ENCODE data around the gene LCLAT1. TPM values are rescaled to one million over a fixed set of nuclear protein-coding genes. Genes with fewer than 3 reads are reported as not detected.

The LCLAT1 gene
- polyA plus RNA-seq, 1 of the 3 experiments (the other 2 are of a cell fraction) = 6.9 TPM

GRCh38 chr2:30565851-30566358 lies 118.9 kb downstream of the LCLAT1 start:
- no peaks in the 10 kb centered on the region for H3F3A ChIP-seq (replicated peaks; ENCODE audit: insufficient read depth)
- no peaks in the 10 kb centered on the region for H4K20me1 ChIP-seq (ENCODE audit: insufficient read depth)
- TF ChIP-seq NFIC (IDR thresholded peaks at IDR 0.05; ENCODE audit: borderline replicate concordance) = no peak
- ChIA-PET POLR2A (no interaction called here), CTCF (no interaction called here)
- H3K36me3 ChIP-seq (replicated peaks in 1 of 2; ENCODE audit: control insufficient read depth in 1 of 2, insufficient read depth in 2 of 2, low read length in 1 of 2) = peaks cover 7 to 25% of the 10 kb centered on the region in 2 experiments
- no peaks in the 10 kb centered on the region for H3K79me2 ChIP-seq (ENCODE audit: insufficient read depth)
- no peak overlapping the region for H3K4me2 ChIP-seq
- H3K4me1 ChIP-seq (ENCODE audit: control insufficient read depth in 1 of 2, insufficient read depth in 2 of 2, low read depth in 1 of 2, low read length in 1 of 2) = peaks cover 0 to 4% of the 10 kb centered on the region in 2 experiments; a peak in 1 of 4 replicates
- no peak overlapping the region for H3K27ac ChIP-seq (ENCODE audit: low read depth in 2 of 2, low read length in 1 of 2)
- no peaks in the 10 kb centered on the region for H3K27me3 ChIP-seq (ENCODE audit: insufficient read depth)
- no peak for DNase-seq
- H3K9me2 ChIP-seq = no peaks in the 10 kb centered on the region
- H3K9ac ChIP-seq = no peak overlapping the region
- no peak overlapping the region for H2AFZ ChIP-seq (ENCODE audit: low read depth)
- H3K9me3 ChIP-seq = no peaks in the 10 kb centered on the region
- WGBS (ENCODE audit: low lambda C conversion rate) = 94% methylated on average over 5 of the region's 5 CpGs
- H3K4me3 ChIP-seq (ENCODE audit: low read depth in 2 of 2, low read length in 1 of 2) = no peak overlapping the region

DNA sequence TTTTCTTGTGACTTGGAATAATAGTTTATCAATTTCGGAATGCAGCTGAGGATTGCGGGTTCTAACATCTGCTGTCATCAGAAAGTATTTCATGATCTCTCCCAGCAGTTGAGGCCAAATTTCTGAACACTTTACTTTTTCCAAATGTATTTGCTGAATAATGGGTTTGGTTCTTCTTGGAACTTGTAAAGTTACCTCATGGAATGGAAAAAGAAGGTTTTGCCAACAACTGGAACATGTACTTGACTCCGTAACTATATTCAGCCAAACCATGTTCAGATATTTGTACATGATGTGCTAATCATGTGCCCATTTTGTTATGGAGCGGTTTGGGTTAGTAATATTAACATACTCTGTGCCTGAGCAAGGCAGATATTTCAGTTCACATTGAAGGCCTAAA lies 119.6 kb downstream of the LCLAT1 start:
- POLR2A ChIA-PET = no interaction called here
- TF ChIP-seq RCOR1 (IDR thresholded peaks at IDR 0.05; ENCODE audit: low read length) = no peak
- TF ChIP-seq POLR2AphosphoS5 (IDR thresholded peaks at IDR 0.05; ENCODE audit: low read depth, low read length) = no peak
- TF ChIP-seq RFX5 (IDR thresholded peaks at IDR 0.05; ENCODE audit: low read length) = no peak
- no peak for TF ChIP-seq TAF1 (IDR thresholded peaks at IDR 0.05; ENCODE audit: borderline replicate concordance, low read depth, low read length)
- no peak for TF ChIP-seq TEAD4 (IDR thresholded peaks at IDR 0.05; ENCODE audit: borderline replicate concordance, insufficient read depth)
- no peak for TF ChIP-seq JUND (IDR thresholded peaks at IDR 0.05)
- no peak for TF ChIP-seq USF1 (IDR thresholded peaks at IDR 0.05; ENCODE audit: borderline replicate concordance, low read depth)
- TF ChIP-seq FOXJ3 (CRISPR knock-in tag; IDR thresholded peaks at IDR 0.05) = no peak
- no peak for TF ChIP-seq TCF12 (IDR thresholded peaks at IDR 0.05)
- TF ChIP-seq EP300 (IDR thresholded peaks at IDR 0.05; ENCODE audit: borderline replicate concordance in 1 of 2, low read depth in 1 of 2, low read length in 1 of 2) = no peak
- no peak for TF ChIP-seq SIN3A (IDR thresholded peaks at IDR 0.05; ENCODE audit: borderline replicate concordance, low read depth, low read length)
- no peak for TF ChIP-seq CHD2 (IDR thresholded peaks at IDR 0.05; ENCODE audit: low read length, partially characterized antibody)
- TF ChIP-seq MAX (IDR thresholded peaks at IDR 0.05; ENCODE audit: low read depth) = no peak
- no peak overlapping the region for H3K4me2 ChIP-seq
- no peak overlapping the region for H3K9ac ChIP-seq
- no peaks in the 10 kb centered on the region for H3F3A ChIP-seq (replicated peaks; ENCODE audit: insufficient read depth)
- no peaks in the 10 kb centered on the region for H3K9me3 ChIP-seq
- no peaks in the 10 kb centered on the region for H4K20me1 ChIP-seq (ENCODE audit: insufficient read depth)
- no peaks in the 10 kb centered on the region for H3K79me2 ChIP-seq (ENCODE audit: insufficient read depth)
- H3K4me3 ChIP-seq (ENCODE audit: low read depth in 2 of 2, low read length in 1 of 2) = no peak overlapping the region
- H2AFZ ChIP-seq (ENCODE audit: low read depth) = no peak overlapping the region
- DNase-seq = no peak
- no peaks in the 10 kb centered on the region for H3K9me2 ChIP-seq
- no peak overlapping the region for H3K27ac ChIP-seq (ENCODE audit: low read depth in 2 of 2, low read length in 1 of 2)
- H3K27me3 ChIP-seq (ENCODE audit: insufficient read depth) = no peaks in the 10 kb centered on the region
- WGBS (ENCODE audit: low lambda C conversion rate) = 97% methylated on average over 4 of the region's 4 CpGs
- H3K36me3 ChIP-seq (replicated peaks in 1 of 2; ENCODE audit: control insufficient read depth in 1 of 2, insufficient read depth in 2 of 2, low read length in 1 of 2) = peaks cover 7 to 25% of the 10 kb centered on the region in 2 experiments
- H3K4me1 ChIP-seq (ENCODE audit: control insufficient read depth in 1 of 2, insufficient read depth in 2 of 2, low read depth in 1 of 2, low read length in 1 of 2) = peaks cover 0 to 4% of the 10 kb centered on the region in 2 experiments; a peak in 1 of 4 replicates
- CTCF ChIA-PET = no interaction called here
